ENCODE measurements around the gene RGPD6. TPM values are rescaled to one million over a fixed set of nuclear protein-coding genes. Genes with fewer than 3 reads are reported as not detected.
"Not testable (repeated sequence)": the region's sequence is repeated elsewhere in the genome, so short reads cannot be mapped to it uniquely, and the experiment has no call there.

Gene RGPD6
- 1 to 10 TPM; 5.6 to 7.7 TPM for total RNA-seq

DNA sequence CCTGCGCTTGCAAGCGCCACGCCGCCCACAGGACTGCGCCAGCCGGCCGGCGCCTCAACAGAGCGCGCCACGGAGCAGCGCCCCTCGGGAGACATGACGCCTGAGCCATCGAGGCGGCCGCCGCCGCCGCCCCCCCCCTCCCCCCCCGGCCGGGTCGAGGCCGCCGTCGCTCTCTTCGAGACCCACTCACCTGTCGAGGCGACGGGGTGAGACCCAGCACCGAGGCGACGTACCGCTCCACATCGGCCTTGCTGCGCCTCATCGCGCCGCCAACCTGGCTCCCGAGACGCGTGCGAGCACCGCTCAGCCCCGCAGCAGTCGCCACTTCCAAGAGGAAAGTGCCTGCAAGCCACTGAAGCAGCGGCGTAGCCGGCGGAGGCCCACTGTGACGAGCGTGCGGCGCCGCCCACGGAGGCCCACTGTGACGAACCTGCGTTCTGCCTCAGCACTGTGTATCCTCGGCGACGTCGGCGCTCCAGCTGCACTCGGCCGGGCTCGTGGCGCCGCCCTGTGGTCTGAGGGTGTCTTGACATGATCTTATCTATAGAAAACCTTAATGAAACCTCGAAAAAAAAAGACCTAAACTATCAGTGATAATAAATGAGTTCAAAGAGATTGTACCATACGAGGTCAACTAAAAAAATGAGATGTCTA lies at the start of gene RGPD6:
TSS of gene RGPD6 (minus strand) at position 460 of the 654 bp plus-strand sequence. CDS start at position 262, 198 bp downstream.
- H3K27ac Mint-ChIP-seq; H3K27me3 Mint-ChIP-seq; DNase-seq; H3K36me3 Mint-ChIP-seq (ENCODE audit: low read depth); H3K4me3 Mint-ChIP-seq; POLR2A ChIA-PET; H3K4me1 Mint-ChIP-seq; CTCF ChIA-PET; H3K9me3 Mint-ChIP-seq: not testable (repeated sequence)

GRCh38 chr2:110619326-110619939 lies 42.4 kb upstream of the RGPD6 start:
- DNase-seq; H3K27me3 Mint-ChIP-seq; CTCF ChIA-PET; H3K36me3 Mint-ChIP-seq (ENCODE audit: low read depth); H3K4me1 Mint-ChIP-seq; H3K4me3 Mint-ChIP-seq; H3K27ac Mint-ChIP-seq; POLR2A ChIA-PET; H3K9me3 Mint-ChIP-seq: not testable (repeated sequence)

DNA sequence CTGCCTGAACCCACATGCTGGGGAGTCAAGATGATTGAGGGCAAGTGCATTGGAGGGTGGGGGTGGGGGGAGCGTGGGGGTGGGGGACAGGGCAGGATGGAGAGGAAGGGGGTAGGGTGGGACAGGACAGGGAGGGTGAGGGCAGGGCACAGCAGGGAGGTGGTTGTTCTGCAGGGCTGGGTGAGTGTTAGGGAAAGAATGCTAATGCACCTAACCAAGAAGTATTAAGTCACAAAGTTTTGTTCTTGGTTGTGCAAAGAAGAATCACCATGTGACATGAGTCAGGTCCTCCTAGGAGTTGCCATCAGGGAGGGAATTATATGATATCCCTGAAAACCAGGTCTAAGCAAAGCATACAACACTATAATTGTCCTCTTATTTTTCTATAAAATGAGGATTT lies 36.9 kb upstream of the RGPD6 start:
- H3K27ac Mint-ChIP-seq; CTCF ChIA-PET; H3K27me3 Mint-ChIP-seq; H3K4me3 Mint-ChIP-seq; POLR2A ChIA-PET; H3K9me3 Mint-ChIP-seq; H3K4me1 Mint-ChIP-seq; H3K36me3 Mint-ChIP-seq (ENCODE audit: low read depth); DNase-seq: not testable (repeated sequence)

GRCh38 chr2:110610613-110611250 lies 33.7 kb upstream of the RGPD6 start:
- H3K27me3 Mint-ChIP-seq; H3K4me1 Mint-ChIP-seq; H3K27ac Mint-ChIP-seq; H3K36me3 Mint-ChIP-seq (ENCODE audit: low read depth); H3K9me3 Mint-ChIP-seq; CTCF ChIA-PET; DNase-seq; H3K4me3 Mint-ChIP-seq; POLR2A ChIA-PET: not testable (repeated sequence)

DNA sequence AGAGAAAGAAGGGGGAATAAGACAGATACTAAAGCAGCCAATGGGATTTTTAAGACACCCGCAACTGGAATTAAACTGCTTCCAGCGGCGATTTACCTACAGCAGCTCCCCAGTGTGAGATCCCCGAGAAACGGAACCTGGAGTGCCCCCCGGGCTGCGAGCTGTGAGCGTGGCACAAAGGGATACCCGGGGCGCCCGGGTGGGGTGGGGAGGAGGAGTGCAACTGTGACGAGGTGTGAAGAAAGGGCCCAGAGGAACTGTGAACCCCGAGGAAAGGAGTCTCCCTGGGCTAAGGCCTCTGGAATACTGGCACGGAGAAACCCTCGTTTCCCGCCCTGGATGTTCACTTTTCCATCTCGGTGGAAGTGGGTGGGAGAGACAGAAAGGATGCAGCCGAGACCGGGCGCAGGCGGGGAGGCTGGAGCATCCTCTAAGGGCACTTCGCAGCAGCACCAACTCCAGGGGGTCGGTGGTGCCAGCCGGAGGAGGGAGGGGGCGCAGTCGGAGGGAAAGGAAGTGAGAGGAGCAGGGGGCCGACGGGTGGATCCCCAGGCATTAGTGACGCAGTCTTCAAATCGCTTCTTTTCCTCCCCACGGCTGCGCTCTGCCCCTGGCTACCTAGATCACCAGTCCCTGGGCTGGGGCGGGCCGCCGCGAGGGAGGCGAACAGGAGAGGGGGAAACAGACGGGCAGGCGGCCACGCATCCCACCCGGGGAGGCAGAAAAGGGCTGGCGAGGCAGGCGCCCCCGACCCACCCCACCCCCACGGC lies 33.0 kb upstream of the RGPD6 start:
- DNase-seq, CTCF ChIA-PET: not testable (repeated sequence)

DNA sequence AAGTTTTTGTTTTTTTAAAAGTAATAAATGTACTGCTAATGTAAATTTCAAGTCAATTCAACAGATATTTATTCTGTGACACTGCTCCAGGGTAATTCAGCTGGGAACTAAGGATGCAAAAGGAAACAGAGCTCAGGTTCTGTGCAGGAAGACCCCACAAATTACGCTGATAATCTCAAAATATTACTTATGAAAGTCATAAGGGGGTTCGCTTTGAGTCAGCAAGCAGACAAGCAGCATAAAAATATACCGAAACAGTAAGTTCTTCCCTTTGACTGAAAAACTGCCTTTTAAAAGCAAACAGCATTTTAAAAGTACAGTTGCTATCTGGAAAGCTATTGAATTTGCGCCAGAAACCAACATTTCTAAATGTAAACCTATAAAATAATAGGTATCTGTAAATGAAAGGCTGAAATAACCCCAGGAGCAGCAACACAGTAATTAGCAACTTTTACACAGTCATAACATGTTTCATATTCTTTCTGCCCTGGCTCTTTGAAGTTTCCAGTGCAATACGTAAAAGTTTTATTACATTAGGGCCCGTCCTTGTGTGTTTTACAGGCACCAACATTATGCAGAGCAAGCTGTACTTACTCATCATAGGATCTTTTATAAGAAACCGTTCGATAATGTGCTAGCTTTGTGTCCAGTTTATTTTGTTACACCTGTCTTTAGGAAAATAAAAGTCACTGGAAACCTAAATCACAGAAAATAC lies 31.9 kb upstream of the RGPD6 start:
- H3K36me3 Mint-ChIP-seq (ENCODE audit: low read depth); H3K9me3 Mint-ChIP-seq; H3K4me1 Mint-ChIP-seq; DNase-seq; H3K27ac Mint-ChIP-seq; POLR2A ChIA-PET; CTCF ChIA-PET; H3K27me3 Mint-ChIP-seq; H3K4me3 Mint-ChIP-seq: not testable (repeated sequence)

More for the DNA sequence above, 33.0 kb upstream of the RGPD6 start:
- H3K4me1 Mint-ChIP-seq; H3K27ac Mint-ChIP-seq; H3K9me3 Mint-ChIP-seq; POLR2A ChIA-PET; H3K36me3 Mint-ChIP-seq (ENCODE audit: low read depth); H3K4me3 Mint-ChIP-seq; H3K27me3 Mint-ChIP-seq: not testable (repeated sequence)

DNA sequence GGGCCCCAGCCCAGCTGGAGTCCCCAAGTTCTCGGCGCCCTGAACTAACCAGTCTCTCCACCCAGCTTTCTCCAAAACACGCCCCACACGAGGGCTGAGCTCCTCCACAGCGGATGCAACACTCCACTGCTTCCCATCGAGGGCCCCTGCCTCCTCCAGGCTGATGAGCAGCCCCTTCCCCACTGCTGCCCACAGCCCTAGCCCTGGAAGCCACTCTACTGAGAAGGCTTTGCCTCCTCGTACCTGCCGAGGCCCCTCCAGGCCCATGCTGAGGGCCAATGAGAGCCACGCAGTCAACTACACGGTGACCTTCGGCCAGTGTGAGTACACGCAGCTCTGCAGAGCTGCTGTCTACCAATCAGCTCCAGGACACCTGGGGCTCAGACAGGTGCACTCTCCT lies 28.0 kb upstream of the RGPD6 start:
- POLR2A ChIA-PET; H3K36me3 Mint-ChIP-seq (ENCODE audit: low read depth); H3K27me3 Mint-ChIP-seq; H3K4me1 Mint-ChIP-seq; DNase-seq; CTCF ChIA-PET; H3K9me3 Mint-ChIP-seq; H3K4me3 Mint-ChIP-seq; H3K27ac Mint-ChIP-seq: not testable (repeated sequence)

GRCh38 chr2:110603917-110604591 lies 27.0 kb upstream of the RGPD6 start:
- H3K4me1 Mint-ChIP-seq; H3K4me3 Mint-ChIP-seq; H3K36me3 Mint-ChIP-seq (ENCODE audit: low read depth); DNase-seq; H3K9me3 Mint-ChIP-seq; POLR2A ChIA-PET; H3K27ac Mint-ChIP-seq; H3K27me3 Mint-ChIP-seq; CTCF ChIA-PET: not testable (repeated sequence)

- H3K4me1 Mint-ChIP-seq; H3K9me3 Mint-ChIP-seq; H3K36me3 Mint-ChIP-seq (ENCODE audit: low read depth); CTCF ChIA-PET; DNase-seq; H3K27ac Mint-ChIP-seq; H3K4me3 Mint-ChIP-seq; H3K27me3 Mint-ChIP-seq; POLR2A ChIA-PET: not testable (repeated sequence)
Measured at GRCh38 chr2:110602139-110602538, 25.1 kb upstream of the RGPD6 start.

- H3K9me3 Mint-ChIP-seq; H3K36me3 Mint-ChIP-seq (ENCODE audit: low read depth); H3K27me3 Mint-ChIP-seq; POLR2A ChIA-PET; H3K4me3 Mint-ChIP-seq; H3K27ac Mint-ChIP-seq; DNase-seq; CTCF ChIA-PET; H3K4me1 Mint-ChIP-seq: not testable (repeated sequence)
Measured at GRCh38 chr2:110591973-110592372, 15.0 kb upstream of the RGPD6 start.

DNA sequence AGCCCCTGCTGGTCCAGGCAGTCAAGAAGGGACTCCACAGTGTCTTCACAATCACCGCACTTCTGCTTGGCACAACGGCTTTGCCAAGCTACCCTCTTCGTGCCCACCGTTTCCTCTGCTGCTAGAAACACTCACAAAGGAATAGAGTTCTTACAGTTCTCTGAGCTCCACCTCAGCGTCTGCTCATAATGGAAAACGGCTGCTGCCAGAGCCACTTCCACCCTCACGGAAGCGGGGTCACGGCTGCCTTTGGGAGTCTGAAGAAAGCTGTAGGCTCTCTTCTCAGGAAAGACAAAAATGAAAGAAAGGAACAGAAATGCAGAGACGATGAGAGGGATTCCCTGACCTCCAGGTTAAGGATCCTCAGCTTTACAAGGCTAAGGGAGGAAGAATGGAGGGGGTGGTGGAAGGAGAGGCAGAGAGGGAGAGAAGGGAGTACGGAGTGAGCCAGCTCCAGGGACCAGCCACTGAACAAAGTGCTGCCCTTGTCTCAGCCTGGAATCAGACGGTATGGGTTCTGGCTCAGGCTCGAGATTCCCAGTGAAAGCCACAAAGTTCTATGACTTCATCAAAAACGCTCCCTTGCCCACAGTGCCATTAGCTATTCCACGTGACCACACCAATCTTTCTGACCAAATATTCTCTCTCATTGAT lies 12.8 kb upstream of the RGPD6 start:
- H3K27ac Mint-ChIP-seq; H3K9me3 Mint-ChIP-seq; H3K4me3 Mint-ChIP-seq; POLR2A ChIA-PET; H3K27me3 Mint-ChIP-seq; H3K36me3 Mint-ChIP-seq (ENCODE audit: low read depth); DNase-seq; CTCF ChIA-PET; H3K4me1 Mint-ChIP-seq: not testable (repeated sequence)

DNA sequence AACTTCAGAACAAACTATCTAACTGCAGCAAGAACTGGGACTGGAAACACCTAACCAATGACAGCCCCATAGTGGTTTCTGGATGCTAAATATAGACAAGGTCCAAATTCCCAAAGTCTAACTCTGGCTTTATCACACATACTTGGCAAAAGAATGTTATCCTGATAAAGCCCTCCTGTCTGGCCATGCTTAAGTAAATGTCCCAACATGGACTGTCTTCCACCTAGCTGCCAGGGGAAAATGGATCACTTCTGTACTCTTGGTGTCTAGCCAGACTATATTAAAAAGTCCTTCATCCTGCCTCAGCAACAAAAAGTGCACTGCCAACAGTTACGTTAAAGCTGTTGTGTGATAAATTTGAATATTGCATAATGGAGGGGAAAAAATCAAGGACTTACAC lies 11.5 kb upstream of the RGPD6 start:
- H3K27me3 Mint-ChIP-seq; H3K4me1 Mint-ChIP-seq; H3K4me3 Mint-ChIP-seq; H3K36me3 Mint-ChIP-seq (ENCODE audit: low read depth); CTCF ChIA-PET; POLR2A ChIA-PET; H3K9me3 Mint-ChIP-seq; H3K27ac Mint-ChIP-seq; DNase-seq: not testable (repeated sequence)

Measured in activated CD4-positive, alpha-beta T cell treated with anti-CD3 and anti-CD28 coated beads, Interleukin-2, amount 10 ng/mL, durations not matched to agents 7 days and 5 days (primary cell).